Small intestine (tissue), 7 donors: ENCODE measurements around the gene MAP3K10. TPM values are rescaled to one million over a fixed set of nuclear protein-coding genes. Genes with fewer than 3 reads are reported as not detected.
A peak's percentile ranks its signal among the peaks of the same experiment; 100 is the strongest.
"Not testable (repeated sequence)": the region's sequence is repeated elsewhere in the genome, so short reads cannot be mapped to it uniquely, and the experiment has no call there.

ENCODE experiments used
- DNase-seq, 2 donors: peaks; one replicate each; pipeline versions ENCODE4 v3.0.0 to v3.0.0-alpha.2; 2013
- FAIRE-seq: peaks from 2 replicates; lab custom pipeline; 2012; peaks lifted over from hg19 to GRCh38; lab: Jason Lieb, UNC
- H3K27ac ChIP-seq, 3 donors: one replicate each; pipeline ENCODE4 v1.5.1; 2013; ENCODE audit warnings: low read length in 2 of 3, mild to moderate bottlenecking in 2 of 3, control low read depth in 1 of 3, inconsistent platforms in 1 of 3, low read depth in 1 of 3, moderate library complexity in 1 of 3
- H3K27me3 ChIP-seq, 3 donors: one replicate each; pipeline ENCODE4 v1.6.1; 2013; ENCODE audit warnings: low read length in 3 of 3, inconsistent platforms in 1 of 3; ENCODE audit not compliant: control insufficient read depth in 3 of 3, insufficient read depth in 3 of 3
- H3K36me3 ChIP-seq, 3 donors: one replicate each; pipeline ENCODE4 v1.6.1; 2013; ENCODE audit warnings: low read length in 3 of 3, inconsistent platforms in 1 of 3, low read depth in 1 of 3, mild to moderate bottlenecking in 1 of 3, moderate library complexity in 1 of 3; ENCODE audit not compliant: control insufficient read depth in 3 of 3, insufficient read depth in 2 of 3
- H3K4me1 ChIP-seq, 3 donors: one replicate each; pipeline ENCODE4 v1.6.1; 2013; ENCODE audit warnings: low read length in 2 of 3, inconsistent platforms in 1 of 3, low read depth in 1 of 3, mild to moderate bottlenecking in 1 of 3, moderate library complexity in 1 of 3; ENCODE audit not compliant: control insufficient read depth in 3 of 3, insufficient read depth in 2 of 3
- H3K4me3 ChIP-seq, 3 donors: one replicate each; pipeline ENCODE4 v1.5.1; 2013; ENCODE audit warnings: low read length in 3 of 3, control low read depth in 1 of 3, inconsistent platforms in 1 of 3, low read depth in 1 of 3, mild to moderate bottlenecking in 1 of 3, moderate library complexity in 1 of 3
- H3K9me3 ChIP-seq, 2 donors: one replicate each; pipeline ENCODE4 v1.6.1; 2013; ENCODE audit warnings: low read depth in 1 of 2, low read length in 1 of 2; ENCODE audit not compliant: control insufficient read depth in 2 of 2, insufficient read depth in 1 of 2
- WGBS, 3 donors: extraction: QIAGEN DNeasy Blood & Tissue Kit; methylation state at CpG; one replicate each; pipeline ENCODE4 v1.1.7; 2013; 5-methylcytosine and 5-hydroxymethylcytosine counted together
- polyA plus RNA-seq, 4 donors: library from polyadenylated mRNA; stranded (reverse) in 3 of 4; unstranded in 1 of 4; fragments of 200-250 nt in 3 of 4; fragments of 120-200 nt in 1 of 4; gene quantifications; one replicate each; pipeline versions ENCODE4 v1.2.1 to v1.2.3, GENCODE V29; 2013
- donor health status: healthy with polysubstance abuse.
- donor health status: control.
- donor health status: control.
- donor health status: Bipolar disorder and iron deficiency.
- donor health status: healthy.

MAP3K10 gene
- polyA plus RNA-seq, 4 donors = 5.4 to 9.7 (median 6.9) TPM

GRCh38 chr19:40216013-40216776, 25.0 kb downstream of the MAP3K10 start:
- Histone ChIP-seq H3K4me1 (peaks cover 0 to 11% (median 0%) of the 10 kb centered on the region in 3 donors), H3K4me3 (no peak overlapping the region), H3K27ac (no peak overlapping the region), H3K36me3 (peaks cover 0 to 14% (median 0%) of the 10 kb centered on the region in 3 donors), H3K27me3 (peaks cover 6 to 43% (median 11%) of the 10 kb centered on the region in 3 donors), H3K9me3 (no peaks in the 10 kb centered on the region)
- WGBS, 3 donors = 28 to 47% (median 35%) methylated on average over 23 of the region's 23 CpGs
- DNase-seq (no peak), FAIRE-seq (no peak)

GRCh38 chr19:40216777-40217026, 25.5 kb downstream of the MAP3K10 start:
- peak overlapping the region in 1 of 3 donors; percentile 25 for H3K4me3 ChIP-seq
- FAIRE-seq (no peak), DNase-seq (peak in 1 of 2 donors; percentile 10)
- H3K4me1 ChIP-seq = peaks cover 0 to 11% (median 0%) of the 10 kb centered on the region in 3 donors
- peaks cover 0 to 14% (median 0%) of the 10 kb centered on the region in 3 donors for H3K36me3 ChIP-seq
- 8 to 24% (median 9%) methylated on average over 9 of the region's 9 CpGs for WGBS, 3 donors
- no peaks in the 10 kb centered on the region for H3K9me3 ChIP-seq
- peaks cover 6 to 44% (median 11%) of the 10 kb centered on the region in 3 donors for H3K27me3 ChIP-seq
- no peak overlapping the region for H3K27ac ChIP-seq

GRCh38 chr19:40217027-40217810, 26.0 kb downstream of the MAP3K10 start:
- Histone ChIP-seq H3K36me3 (peaks cover 0 to 10% (median 0%) of the 10 kb centered on the region in 3 donors), H3K4me3 (peak overlapping the region in 1 of 3 donors; percentile 25), H3K27me3 (peaks cover 6 to 44% (median 11%) of the 10 kb centered on the region in 3 donors), H3K4me1 (peaks cover 0 to 11% (median 0%) of the 10 kb centered on the region in 3 donors), H3K9me3 (peaks cover 0 to 5% of the 10 kb centered on the region in 2 donors), H3K27ac (no peak overlapping the region)
- FAIRE-seq (no peak), DNase-seq (peak; percentile 70 to 87)
- WGBS, 3 donors = 4 to 12% (median 10%) methylated on average over 34 to 54 of the region's 54 CpGs

GRCh38 chr19:40217934-40218890, 27.0 kb downstream of the MAP3K10 start, which contains the start of gene TTC9B:
TSS of gene TTC9B (minus strand) at chr19:40218384. CDS start at chr19:40218381, 3 bp downstream.
- Histone ChIP-seq H3K9me3 (peaks cover 0 to 7% of the 10 kb centered on the region in 2 donors), H3K27ac (no peak within 1 kb of the TSS), H3K4me1 (peaks cover 0 to 16% (median 0%) of the 10 kb centered on the region in 3 donors), H3K36me3 (peaks cover 0 to 1% (median 0%) of the 10 kb centered on the region in 3 donors), H3K4me3 (peak within 1 kb of the TSS in 1 of 3 donors; percentile 25), H3K27me3 (peaks cover 6 to 44% (median 11%) of the 10 kb centered on the region in 3 donors)
- no peak for FAIRE-seq
- WGBS, 3 donors = 4 to 8% (median 6%) methylated on average over 50 to 75 of the region's 75 CpGs
- DNase-seq = peak in 1 of 2 donors; percentile 53

- not testable (repeated sequence) for H3K4me3 ChIP-seq, DNase-seq, H3K9me3 ChIP-seq, H3K36me3 ChIP-seq, FAIRE-seq
- WGBS, 3 donors = 77 to 90% (median 87%) methylated on average over 4 of the region's 4 CpGs
- peak overlapping the region in 1 of 3 donors; percentile 47 for H3K27ac ChIP-seq
- peaks cover 0 to 16% (median 0%) of the 10 kb centered on the region in 3 donors for H3K4me1 ChIP-seq
- peaks cover 6 to 51% (median 11%) of the 10 kb centered on the region in 3 donors for H3K27me3 ChIP-seq
These were observed 27.8 kb downstream of the MAP3K10 start for GRCh38 chr19:40219029-40219428.

- FAIRE-seq = no peak
- no peaks in the 10 kb centered on the region for H3K36me3 ChIP-seq
- peaks cover 0 to 16% (median 0%) of the 10 kb centered on the region in 3 donors for H3K4me1 ChIP-seq
- H3K9me3 ChIP-seq = peaks cover 0 to 7% of the 10 kb centered on the region in 2 donors
- H3K27ac ChIP-seq = peak overlapping the region in 1 of 3 donors; percentile 47
- peaks cover 6 to 59% (median 13%) of the 10 kb centered on the region in 3 donors for H3K27me3 ChIP-seq
- DNase-seq = peak; percentile 61 to 86
- H3K4me3 ChIP-seq = no peak overlapping the region
- WGBS, 3 donors = 17 to 30% (median 28%) methylated on average over 8 of the region's 8 CpGs
These were observed 28.6 kb downstream of the MAP3K10 start for GRCh38 chr19:40219721-40220276.

GRCh38 chr19:40220674-40221073, 29.4 kb downstream of the MAP3K10 start:
- H3K4me3 ChIP-seq = no peak overlapping the region
- peaks cover 0 to 16% (median 0%) of the 10 kb centered on the region in 3 donors for H3K4me1 ChIP-seq
- H3K9me3 ChIP-seq = peaks cover 0 to 7% of the 10 kb centered on the region in 2 donors
- DNase-seq = no peak
- no peak overlapping the region for H3K27ac ChIP-seq
- no peak for FAIRE-seq
- 76 to 86% (median 82%) methylated on average over 9 of the region's 9 CpGs for WGBS, 3 donors
- H3K36me3 ChIP-seq = no peaks in the 10 kb centered on the region
- peaks cover 6 to 65% (median 18%) of the 10 kb centered on the region in 3 donors for H3K27me3 ChIP-seq
